Measurements from ENCODE around the gene ST3GAL5.

DNA sequence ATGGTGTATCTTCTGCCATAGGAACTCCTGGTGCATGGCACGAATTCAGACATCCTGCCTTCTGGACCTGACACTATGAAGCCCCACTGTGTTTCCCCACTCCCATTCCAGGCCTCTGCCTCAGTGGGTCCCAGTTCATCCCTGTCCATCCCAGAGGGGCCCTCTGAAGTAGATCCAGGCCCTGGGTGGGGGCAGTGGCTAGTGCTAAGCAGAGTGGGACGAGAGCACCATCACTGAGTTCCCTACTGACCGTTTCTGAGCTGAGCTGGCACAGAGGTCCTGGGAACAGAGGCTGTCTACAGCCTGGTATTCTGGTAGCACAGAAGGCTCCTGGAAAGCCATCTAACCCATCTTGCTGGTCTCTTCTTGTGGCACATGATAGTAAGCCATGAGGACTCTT is 81.0 kb downstream of the ST3GAL5 start:
- TF ChIP-seq EP300 (IDR thresholded peaks at IDR 0.05) = no peak
- TF ChIP-seq, protein P1, sequence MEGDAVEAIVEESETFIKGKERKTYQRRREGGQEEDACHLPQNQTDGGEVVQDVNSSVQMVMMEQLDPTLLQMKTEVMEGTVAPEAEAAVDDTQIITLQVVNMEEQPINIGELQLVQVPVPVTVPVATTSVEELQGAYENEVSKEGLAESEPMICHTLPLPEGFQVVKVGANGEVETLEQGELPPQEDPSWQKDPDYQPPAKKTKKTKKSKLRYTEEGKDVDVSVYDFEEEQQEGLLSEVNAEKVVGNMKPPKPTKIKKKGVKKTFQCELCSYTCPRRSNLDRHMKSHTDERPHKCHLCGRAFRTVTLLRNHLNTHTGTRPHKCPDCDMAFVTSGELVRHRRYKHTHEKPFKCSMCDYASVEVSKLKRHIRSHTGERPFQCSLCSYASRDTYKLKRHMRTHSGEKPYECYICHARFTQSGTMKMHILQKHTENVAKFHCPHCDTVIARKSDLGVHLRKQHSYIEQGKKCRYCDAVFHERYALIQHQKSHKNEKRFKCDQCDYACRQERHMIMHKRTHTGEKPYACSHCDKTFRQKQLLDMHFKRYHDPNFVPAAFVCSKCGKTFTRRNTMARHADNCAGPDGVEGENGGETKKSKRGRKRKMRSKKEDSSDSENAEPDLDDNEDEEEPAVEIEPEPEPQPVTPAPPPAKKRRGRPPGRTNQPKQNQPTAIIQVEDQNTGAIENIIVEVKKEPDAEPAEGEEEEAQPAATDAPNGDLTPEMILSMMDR (IDR thresholded peaks at IDR 0.05) = no peak

Data from sigmoid colon (tissue), 4 donors.